ENCODE results near the gene POPDC2. TPM values are rescaled to one million over a fixed set of nuclear protein-coding genes. Genes with fewer than 3 reads are reported as not detected.

Gene POPDC2
- total and polyA plus RNA-seq, 2 of the 4 experiments (the other 2 are of a cell fraction) = under 0.01 to 0.29 TPM

DNA sequence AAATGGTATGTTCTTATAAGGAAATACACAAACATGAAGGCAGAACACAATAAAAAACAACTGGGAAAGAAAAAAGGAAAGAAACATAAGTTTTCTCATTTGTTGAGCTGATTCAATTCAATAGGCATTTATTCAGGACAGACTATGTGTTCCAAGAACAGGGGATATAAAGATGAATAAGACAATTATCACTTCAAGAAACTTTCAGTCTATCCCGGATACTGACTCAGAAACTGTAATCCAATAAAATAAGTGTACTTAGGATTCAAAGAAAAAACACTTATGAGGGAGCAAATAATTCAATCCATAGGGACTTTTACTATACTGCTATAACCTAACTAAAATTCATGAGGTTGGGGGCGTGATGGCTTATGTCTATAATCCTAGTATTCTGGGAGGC, 3.5 kb upstream of the POPDC2 start:
- Histone ChIP-seq H3K9ac (ENCODE audit: low read depth, low read length) (no peak overlapping the region), H3K36me3 (ENCODE audit: control insufficient read depth, insufficient read depth, low read length) (no peaks in the 10 kb centered on the region), H3K4me2 (ENCODE audit: low read depth, low read length) (no peak overlapping the region), H3K4ac (ENCODE audit: low read depth, low read length) (no peak overlapping the region), H4K5ac (ENCODE audit: low read depth, low read length) (no peak overlapping the region), H2BK20ac (ENCODE audit: low read depth, low read length) (no peak overlapping the region), H4K91ac (ENCODE audit: insufficient read depth, low read depth, low read length) (no peak overlapping the region), H2BK15ac (ENCODE audit: low read depth, low read length) (no peak overlapping the region), H3K23ac (ENCODE audit: low read depth, low read length) (no peak overlapping the region), H3K4me1 (ENCODE audit: control insufficient read depth, insufficient read depth, low read length) (peaks cover 2% of the 10 kb centered on the region; the same call in 1 of the 2 replicates), H3K27me3 (ENCODE audit: control insufficient read depth, insufficient read depth, low read length) (no peaks in the 10 kb centered on the region), H3K4me3 (ENCODE audit: insufficient read depth, low read depth, low read length) (no peak overlapping the region), H3K9me3 (ENCODE audit: control insufficient read depth, insufficient read depth, low read length) (no peaks in the 10 kb centered on the region), H3K18ac (ENCODE audit: low read depth, low read length) (no peak overlapping the region), H2BK5ac (ENCODE audit: low read depth, low read length, poor library complexity, severe bottlenecking) (no peak overlapping the region), H3K79me1 (ENCODE audit: low read depth in 1 of 2, low read length in 2 of 2) (no peaks in the 10 kb centered on the region), H3K9me1 (ENCODE audit: insufficient read depth, low read length) (no peaks in the 10 kb centered on the region), H2BK120ac (ENCODE audit: low read depth, low read length) (no peak overlapping the region), H3K14ac (replicated peaks; ENCODE audit: low read depth, low read length) (no peak overlapping the region), H2AK5ac (ENCODE audit: low read depth, low read length) (no peak overlapping the region), H2AK9ac (replicated peaks; ENCODE audit: low read depth, low read length, poor library complexity) (no peak overlapping the region), H3K56ac (ENCODE audit: extremely low read depth, insufficient read depth, low read length) (no peak overlapping the region), H4K20me1 (ENCODE audit: insufficient read depth, low read length) (no peaks in the 10 kb centered on the region), H3K27ac (ENCODE audit: insufficient read depth, low read length) (no peak overlapping the region), H4K8ac (ENCODE audit: low read depth in 2 of 2, low read length in 2 of 2) (no peak overlapping the region), H2AFZ (replicated peaks; ENCODE audit: low read length, poor library complexity) (no peak overlapping the region)
- in situ Hi-C loops (cut with MboI; ENCODE audit: low sequenced_read_pairs) = no loop called here
- ATAC-seq (ENCODE audit: low read depth) (no peak), DNase-seq (no peak)
- ChIA-PET CTCF (no interaction called here), POLR2A (ENCODE audit: unreplicated experiment) (no interaction called here)
- TF ChIP-seq CEBPB (IDR thresholded peaks at IDR 0.05; ENCODE audit: low read depth, low read length) = no peak
- no peak for TF ChIP-seq MAFK (IDR thresholded peaks at IDR 0.05; ENCODE audit: low read depth, low read length)
- TF ChIP-seq RFX5 (IDR thresholded peaks at IDR 0.05; ENCODE audit: low read depth, low read length) = no peak
- TF ChIP-seq CHD1 (IDR thresholded peaks at IDR 0.05; ENCODE audit: low read depth, low read length) = no peak
- TF ChIP-seq, protein P1, sequence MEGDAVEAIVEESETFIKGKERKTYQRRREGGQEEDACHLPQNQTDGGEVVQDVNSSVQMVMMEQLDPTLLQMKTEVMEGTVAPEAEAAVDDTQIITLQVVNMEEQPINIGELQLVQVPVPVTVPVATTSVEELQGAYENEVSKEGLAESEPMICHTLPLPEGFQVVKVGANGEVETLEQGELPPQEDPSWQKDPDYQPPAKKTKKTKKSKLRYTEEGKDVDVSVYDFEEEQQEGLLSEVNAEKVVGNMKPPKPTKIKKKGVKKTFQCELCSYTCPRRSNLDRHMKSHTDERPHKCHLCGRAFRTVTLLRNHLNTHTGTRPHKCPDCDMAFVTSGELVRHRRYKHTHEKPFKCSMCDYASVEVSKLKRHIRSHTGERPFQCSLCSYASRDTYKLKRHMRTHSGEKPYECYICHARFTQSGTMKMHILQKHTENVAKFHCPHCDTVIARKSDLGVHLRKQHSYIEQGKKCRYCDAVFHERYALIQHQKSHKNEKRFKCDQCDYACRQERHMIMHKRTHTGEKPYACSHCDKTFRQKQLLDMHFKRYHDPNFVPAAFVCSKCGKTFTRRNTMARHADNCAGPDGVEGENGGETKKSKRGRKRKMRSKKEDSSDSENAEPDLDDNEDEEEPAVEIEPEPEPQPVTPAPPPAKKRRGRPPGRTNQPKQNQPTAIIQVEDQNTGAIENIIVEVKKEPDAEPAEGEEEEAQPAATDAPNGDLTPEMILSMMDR (conservative IDR thresholded peaks at IDR 0.05; ENCODE audit: low read depth, low read length) = no peak
- TF ChIP-seq MXI1 (IDR thresholded peaks at IDR 0.05; ENCODE audit: borderline replicate concordance, low read depth, low read length) = no peak
- no peak for TF ChIP-seq ELK1 (IDR thresholded peaks at IDR 0.05; ENCODE audit: borderline replicate concordance, low read depth, low read length)
- no peak for TF ChIP-seq FOS (IDR thresholded peaks at IDR 0.05; ENCODE audit: low read depth, low read length)
- TF ChIP-seq RCOR1 (IDR thresholded peaks at IDR 0.05; ENCODE audit: insufficient replicate concordance, low read length) = no peak
- TF ChIP-seq POLR2A (IDR thresholded peaks at IDR 0.05; ENCODE audit: low read depth, low read length) = no peak
- TF ChIP-seq USF2 (IDR thresholded peaks at IDR 0.05; ENCODE audit: low read depth, low read length) = no peak
- TF ChIP-seq NFE2L2 (IDR thresholded peaks at IDR 0.05; ENCODE audit: low read depth, low read length) = no peak
- TF ChIP-seq BHLHE40 (IDR thresholded peaks at IDR 0.05; ENCODE audit: low read depth, low read length) = no peak
- TF ChIP-seq SMC3 (IDR thresholded peaks at IDR 0.05; ENCODE audit: low read depth, low read length) = no peak
- no peak for TF ChIP-seq MAZ (IDR thresholded peaks at IDR 0.05; ENCODE audit: borderline replicate concordance, low read depth, low read length)
- no peak for TF ChIP-seq RAD21 (IDR thresholded peaks at IDR 0.05; ENCODE audit: low read length)
- intact Hi-C loops (cut with micrococcal nuclease) = no loop called here
- no TSS peak for BruUV-seq (replicated peaks)
- dilution Hi-C loops (cut with HindIII; ENCODE audit: low sequenced_read_pairs, unreplicated experiment) = no loop called here
- no CpG with 5 or more reads among the region's 2 CpGs for WGBS, 2 experiments (ENCODE audit: extremely low coverage in 2 of 2, insufficient read length in 1 of 2)
